Measurements from ENCODE around the gene WBP4. TPM values are rescaled to one million over a fixed set of nuclear protein-coding genes. Genes with fewer than 3 reads are reported as not detected.
"Not testable (repeated sequence)": the region's sequence is repeated elsewhere in the genome, so short reads cannot be mapped to it uniquely, and the experiment has no call there.

Gene WBP4
- total RNA-seq, 1 experiment from 2014 or later = 9.1 TPM

- DNase-seq (ENCODE audit: extremely low read depth, low read depth) = not testable (repeated sequence)
These were observed 18.9 kb upstream of the WBP4 start for GRCh38 chr13:41042419-41042818.

DNA sequence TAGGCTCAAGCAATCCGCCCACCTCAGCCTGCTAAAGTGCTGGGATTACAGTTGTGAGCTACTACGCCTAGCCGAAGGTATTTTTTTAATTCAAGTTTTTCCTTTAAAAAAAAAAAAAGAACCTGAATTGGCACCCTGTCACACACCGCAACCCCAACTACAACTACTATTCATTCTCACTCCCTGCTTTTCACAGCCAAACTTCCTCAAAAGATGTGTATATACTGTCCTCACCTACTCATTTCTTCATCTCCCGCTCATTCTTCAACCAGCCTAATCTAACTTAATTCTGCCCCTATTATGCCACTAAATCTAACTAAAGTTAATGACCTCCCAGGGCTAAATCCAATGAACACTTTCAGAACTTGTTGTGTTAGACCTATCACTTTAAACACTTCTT is 12.7 kb upstream of the WBP4 start:
- DNase-seq (ENCODE audit: extremely low read depth, low read depth) = no peak

GRCh38 chr13:41049480-41050440 is 11.5 kb upstream of the WBP4 start:
- DNase-seq (ENCODE audit: extremely low read depth, low read depth) = no peak

- peak; percentile 28 for DNase-seq (ENCODE audit: extremely low read depth, low read depth)
These were observed 8.9 kb upstream of the WBP4 start for GRCh38 chr13:41052441-41052840.

DNA sequence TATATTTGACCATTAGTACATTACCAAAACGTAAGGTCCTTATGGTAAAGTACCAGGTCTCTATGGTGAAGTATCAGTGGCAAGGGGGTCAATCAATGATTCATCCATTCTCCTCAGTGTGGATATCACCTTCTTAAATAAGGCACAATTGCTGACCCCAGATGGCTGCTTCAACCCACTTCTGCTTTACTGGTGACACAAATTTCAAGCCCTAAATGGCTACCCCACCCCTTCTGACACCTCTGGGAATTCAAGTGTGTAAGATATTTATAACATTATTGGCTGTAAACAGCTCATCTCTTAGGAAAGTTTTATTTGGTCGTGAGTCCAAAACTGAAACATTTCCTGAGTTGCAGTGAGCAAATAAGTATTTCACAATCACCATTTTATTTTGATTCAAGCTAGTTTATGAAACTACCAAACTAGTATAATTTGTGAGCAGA is 7.9 kb upstream of the WBP4 start:
- DNase-seq (ENCODE audit: extremely low read depth, low read depth) = peak; percentile 49

GRCh38 chr13:41054212-41054877 is 7.0 kb upstream of the WBP4 start:
- DNase-seq (ENCODE audit: extremely low read depth, low read depth) = peak; percentile 60

- DNase-seq (ENCODE audit: extremely low read depth, low read depth) = no peak
These were observed 6.2 kb upstream of the WBP4 start for GRCh38 chr13:41054919-41055619.

DNA sequence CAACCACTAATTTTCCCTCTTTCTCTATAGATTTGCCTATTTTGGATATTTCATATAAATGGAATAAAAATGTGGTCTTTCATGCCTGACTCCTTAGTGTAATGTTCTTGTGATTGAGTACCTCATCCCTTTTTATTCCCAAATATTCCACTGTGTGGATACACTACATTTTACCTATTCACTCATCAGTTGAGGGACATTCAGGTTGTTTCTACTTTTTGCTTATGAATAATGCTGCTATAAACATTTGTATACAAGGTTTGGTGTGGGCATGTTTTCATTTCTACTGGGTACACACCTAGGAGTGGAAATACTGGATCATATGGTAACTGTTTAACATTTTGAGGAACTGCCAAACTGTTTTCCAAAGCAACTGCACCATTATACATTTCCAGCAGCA is 5.1 kb upstream of the WBP4 start:
- DNase-seq (ENCODE audit: extremely low read depth, low read depth) = no peak

GRCh38 chr13:41056826-41057711 is 4.2 kb upstream of the WBP4 start:
- DNase-seq (ENCODE audit: extremely low read depth, low read depth) = no peak

DNA sequence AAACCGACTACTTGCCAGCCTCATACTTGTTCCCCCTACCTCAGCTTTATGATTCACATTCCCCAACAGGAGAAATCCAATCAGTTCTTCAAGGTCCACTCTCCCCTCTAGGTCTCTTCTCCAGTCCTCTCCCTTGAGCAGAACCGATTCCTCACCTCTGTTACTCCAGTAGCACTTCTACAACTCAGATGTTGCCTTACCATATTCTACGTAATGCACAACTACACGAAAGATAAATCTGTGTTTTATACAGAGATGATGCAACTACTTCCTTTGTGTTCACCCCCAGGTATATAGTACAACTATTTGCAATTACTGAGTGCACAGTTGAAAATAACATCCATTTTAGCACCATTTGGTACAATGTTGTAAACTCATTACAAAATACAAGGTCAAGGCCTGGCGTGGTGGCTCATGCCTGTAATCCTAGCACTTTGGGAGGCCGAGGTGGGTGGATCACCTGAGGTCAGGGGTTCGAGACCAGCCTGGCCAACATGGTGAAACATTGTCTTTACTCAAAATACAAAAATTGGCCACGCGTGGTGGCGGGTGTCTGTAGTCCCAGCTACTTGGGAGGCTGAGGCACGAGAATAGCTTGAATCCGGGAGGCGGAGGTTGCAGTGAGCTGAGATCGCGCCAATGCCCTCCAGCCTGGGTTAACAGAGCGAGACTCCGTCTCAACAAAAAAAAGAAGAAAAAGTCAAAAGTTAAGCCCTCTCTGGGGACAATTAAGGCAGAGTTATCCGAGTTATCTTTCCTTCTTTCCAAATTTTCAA is 2.8 kb upstream of the WBP4 start:
- DNase-seq (ENCODE audit: extremely low read depth, low read depth) = no peak

DNA sequence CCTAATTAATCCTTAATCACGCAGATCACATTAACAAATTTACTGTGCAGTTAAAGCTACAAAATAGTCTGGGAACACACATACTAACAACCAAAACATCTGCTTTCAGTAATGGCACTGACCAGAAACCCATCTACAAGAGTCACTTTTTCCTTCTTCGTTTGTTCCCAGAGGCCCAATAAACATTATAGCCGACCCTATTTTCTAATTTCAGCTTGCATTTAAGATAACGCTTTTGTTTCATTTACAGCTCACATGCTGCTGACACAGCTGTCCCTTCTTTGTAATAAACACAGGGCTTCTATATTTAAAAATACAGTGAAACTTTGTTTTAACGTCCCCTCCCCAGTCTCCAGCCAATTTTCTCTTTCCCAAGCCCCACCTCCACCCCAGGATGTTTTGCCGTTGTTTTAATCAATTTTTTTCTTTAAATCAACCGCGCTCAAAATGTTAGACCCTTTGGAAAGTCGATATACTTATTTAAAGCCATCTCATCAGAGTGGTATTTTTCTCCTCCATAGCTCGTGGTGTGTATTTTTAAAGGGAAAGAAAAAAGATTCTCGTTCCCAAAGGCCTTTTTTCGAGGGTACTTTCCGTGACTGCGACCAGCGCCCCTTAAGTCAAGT is 1.7 kb upstream of the WBP4 start:
- peak; percentile 7 for DNase-seq (ENCODE audit: extremely low read depth, low read depth)

DNA sequence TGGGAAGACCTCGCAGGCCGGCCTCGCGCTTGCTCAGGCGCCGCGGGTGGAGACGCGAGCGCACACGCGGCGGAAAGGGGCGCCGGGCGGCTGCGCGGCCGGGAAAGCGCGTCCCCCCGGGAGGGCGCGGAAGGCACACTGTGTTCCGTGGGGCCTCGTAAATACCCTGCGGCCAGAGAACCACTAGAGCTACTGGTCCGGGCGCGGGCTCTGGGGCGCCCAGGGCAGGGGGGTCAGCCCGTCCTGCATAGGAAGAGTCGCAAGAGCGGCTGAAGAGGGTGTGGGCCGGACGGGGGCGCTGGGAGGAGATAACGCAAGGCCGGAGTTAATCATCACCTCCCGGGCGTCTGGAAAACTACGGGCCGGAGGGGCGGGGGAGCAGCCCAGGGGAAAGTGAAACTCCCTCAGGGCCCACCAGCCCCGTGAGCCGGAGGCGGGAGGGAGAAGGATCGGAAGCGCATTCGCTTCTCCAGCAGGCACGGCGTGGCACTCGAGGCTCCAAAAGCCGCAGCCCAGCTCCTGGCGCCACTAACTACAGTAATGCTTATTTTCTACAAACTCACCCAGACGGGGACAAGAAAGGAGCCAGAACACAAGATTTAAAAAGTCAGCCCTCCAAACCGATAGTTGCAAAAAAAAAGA is 1.1 kb upstream of the WBP4 start:
- peak; percentile 86 for DNase-seq (ENCODE audit: extremely low read depth, low read depth)

DNA sequence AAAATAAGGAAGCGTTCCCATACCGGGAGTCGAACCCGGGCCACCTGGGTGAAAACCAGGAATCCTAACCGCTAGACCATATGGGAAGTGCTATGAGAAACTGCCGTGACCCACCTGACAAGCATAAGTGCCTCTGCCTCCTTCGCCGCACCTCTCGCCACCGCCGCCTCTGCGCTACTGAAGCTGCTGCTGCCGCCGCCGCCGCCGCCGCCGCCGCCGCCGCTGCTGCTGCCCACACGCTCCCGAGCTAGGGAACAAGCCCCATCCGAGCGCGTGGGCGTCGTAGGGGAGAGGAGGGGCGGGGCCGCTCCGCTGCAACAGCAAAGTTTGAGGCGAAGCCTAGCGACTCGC is 610 bp upstream of the WBP4 start:
- DNase-seq (ENCODE audit: extremely low read depth, low read depth) = peak; percentile 59

GRCh38 chr13:41061914-41062837 is 867 bp downstream of the WBP4 start:
- DNase-seq (ENCODE audit: extremely low read depth, low read depth) = no peak

DNA sequence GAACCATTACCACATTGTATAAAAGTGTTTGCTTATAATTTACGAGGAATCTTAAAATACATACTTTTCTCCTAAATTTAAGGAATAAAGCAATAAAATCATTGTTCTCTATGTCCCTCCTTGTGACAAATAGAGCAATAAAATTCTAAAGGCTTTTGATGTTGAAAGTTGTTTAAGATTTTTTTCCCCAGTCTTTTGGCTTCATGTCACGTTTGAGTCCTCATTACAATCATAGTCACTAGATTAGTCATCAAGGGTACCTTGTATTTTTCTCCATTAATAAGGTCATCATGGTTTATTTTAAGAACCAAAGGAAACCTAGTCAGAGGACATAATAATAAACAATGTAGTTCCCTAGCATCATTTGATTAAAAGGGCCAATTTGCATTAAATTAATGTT is 3.2 kb downstream of the WBP4 start:
- DNase-seq (ENCODE audit: extremely low read depth, low read depth) = no peak

DNA sequence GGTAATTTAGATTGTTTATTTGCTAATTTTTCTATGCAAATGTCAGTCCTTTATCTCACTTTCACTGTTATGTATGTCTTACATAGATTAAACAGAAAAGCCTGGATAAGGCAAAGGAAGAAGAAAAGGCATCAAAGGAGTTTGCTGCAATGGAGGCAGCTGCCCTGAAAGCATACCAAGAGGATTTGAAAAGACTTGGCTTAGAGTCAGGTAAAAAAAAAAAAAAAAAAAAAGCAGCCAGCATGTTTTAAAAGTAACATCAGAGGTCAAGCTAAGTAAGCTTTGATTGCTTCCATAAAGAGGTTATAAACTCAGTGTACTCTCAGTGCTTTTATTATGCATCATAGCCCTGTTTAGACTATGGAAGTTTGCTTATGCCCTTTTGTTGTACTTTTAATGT is 3.8 kb downstream of the WBP4 start:
- DNase-seq (ENCODE audit: extremely low read depth, low read depth) = no peak

- DNase-seq (ENCODE audit: extremely low read depth, low read depth) = no peak
These were observed 13.2 kb downstream of the WBP4 start for GRCh38 chr13:41074523-41074922.

DNA sequence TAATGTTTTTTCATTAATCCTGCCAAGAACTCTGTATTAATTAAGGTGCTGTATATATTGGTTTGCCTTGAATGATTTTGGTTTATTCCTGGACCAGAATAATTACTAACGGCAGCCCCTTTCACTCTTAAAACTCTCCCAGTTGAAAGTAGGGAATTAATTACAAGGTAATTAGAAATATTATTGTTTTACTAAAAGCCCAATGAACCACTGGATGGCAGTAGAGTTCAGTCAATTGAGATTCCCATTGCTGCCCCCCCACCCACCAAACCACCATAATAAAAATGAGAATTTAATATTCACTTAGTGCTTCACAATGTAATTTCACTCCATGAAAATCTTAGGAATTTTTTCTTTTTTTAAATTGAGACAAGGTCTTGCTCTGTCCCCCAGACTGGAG is 13.7 kb downstream of the WBP4 start:
- DNase-seq (ENCODE audit: extremely low read depth, low read depth) = peak; percentile 22
